IPS DF 4.7 (cell line): ENCODE measurements around the gene ZNF345.

ENCODE experiments used
- DNase-seq: peaks from one replicate; pipeline ENCODE4 v3.0.0-alpha.2; 2013; ENCODE audit warnings: low spot score; ENCODE audit errors: extremely low read depth

Gene ZNF345

GRCh38 chr19:36850559-36851442 is at the start of gene ZNF345:
Gene ZNF345 (plus strand): TSS chr19:36850876. CDS start chr19:36876831, 25,955 bp downstream.
- no peak for DNase-seq

GRCh38 chr19:36805364-36805763 is 45.3 kb upstream of the ZNF345 start:
- DNase-seq: no peak

- no peak for DNase-seq
Observed at GRCh38 chr19:36807029-36807428, 43.6 kb upstream of the ZNF345 start.

- DNase-seq: no peak
Observed at GRCh38 chr19:36819130-36819630, 31.5 kb upstream of the ZNF345 start.

- no peak for DNase-seq
Observed at GRCh38 chr19:36821758-36822157, 28.9 kb upstream of the ZNF345 start.

GRCh38 chr19:36833430-36833829 is 17.2 kb upstream of the ZNF345 start:
- no peak for DNase-seq

- DNase-seq: no peak
Observed at GRCh38 chr19:36837176-36837905, 13.3 kb upstream of the ZNF345 start.

- no peak for DNase-seq
Observed at GRCh38 chr19:36837906-36838783, 12.5 kb upstream of the ZNF345 start, which contains the start of gene ZNF790. Gene ZNF790 (minus strand): TSS chr19:36838387. CDS start chr19:36825619, 12,768 bp downstream.

- no peak for DNase-seq
Observed at GRCh38 chr19:36838784-36839324, 11.8 kb upstream of the ZNF345 start.

- DNase-seq: no peak
Observed at GRCh38 chr19:36847968-36848367, 2.7 kb upstream of the ZNF345 start.

GRCh38 chr19:36849701-36850558 is 746 bp upstream of the ZNF345 start:
- no peak for DNase-seq

- no peak for DNase-seq
Observed at GRCh38 chr19:36851898-36852297, 1.2 kb downstream of the ZNF345 start.

- DNase-seq: no peak
Observed at GRCh38 chr19:36876993-36877938, 26.6 kb downstream of the ZNF345 start.

- DNase-seq: no peak
Observed at GRCh38 chr19:36891768-36892357, 41.2 kb downstream of the ZNF345 start.

- no peak for DNase-seq
Observed at GRCh38 chr19:36894849-36895383, 44.2 kb downstream of the ZNF345 start.

- DNase-seq: no peak
Observed at GRCh38 chr19:36898422-36898821, 47.7 kb downstream of the ZNF345 start.

GRCh38 chr19:36915992-36916830 is 65.5 kb downstream of the ZNF345 start, which contains the start of the genes ZNF568 and ZNF829:
Gene ZNF568 (plus strand): TSS chr19:36916332. CDS start chr19:36922771, 6,439 bp downstream.
Gene ZNF829 (minus strand): TSS chr19:36916291. CDS start chr19:36915167, 1,124 bp downstream.
- peak; percentile 41 for DNase-seq
